Skin of body (tissue), 2 donors: ENCODE data around the gene GPR62. TPM values are rescaled to one million over a fixed set of nuclear protein-coding genes. Genes with fewer than 3 reads are reported as not detected.

Experiments used
- DNase-seq: peaks from one replicate; lab custom pipeline; 2025; lab: John Stamatoyannopoulos, UW
- total RNA-seq: library from RNA; depleted of rRNA; stranded (reverse); fragments of >200 nt; gene quantifications from one replicate; pipeline ENCODE4 v1.2.3, GENCODE V29; 2014

The GPR62 gene
- total RNA-seq, 1 donor from 2014 or later, result 0.20 TPM

- no peak for DNase-seq
Measured at GRCh38 chr3:51937611-51938450, 17.4 kb upstream of the GPR62 start.

GRCh38 chr3:51938780-51939425 is 16.3 kb upstream of the GPR62 start:
- no peak for DNase-seq

GRCh38 chr3:51940648-51941462 is 14.3 kb upstream of the GPR62 start:
- DNase-seq, result no peak

GRCh38 chr3:51941463-51941797 is 13.8 kb upstream of the GPR62 start:
- DNase-seq, result no peak

GRCh38 chr3:51941798-51942602 is 13.2 kb upstream of the GPR62 start, which contains the start of the genes PARP3 and RRP9:
Gene PARP3, plus strand, starts transcription at chr3:51942363. Its CDS starts 993 bp downstream, at chr3:51943356.
Gene RRP9, minus strand, starts transcription at chr3:51941904. Its CDS starts 37 bp downstream, at chr3:51941867.
- peak; percentile 100 for DNase-seq

GRCh38 chr3:51942603-51943450 is 12.4 kb upstream of the GPR62 start:
- DNase-seq, result no peak

GRCh38 chr3:51943451-51944391 is 11.5 kb upstream of the GPR62 start:
- no peak for DNase-seq

- no peak for DNase-seq
Measured at GRCh38 chr3:51944451-51945021, 10.6 kb upstream of the GPR62 start.

- no peak for DNase-seq
Measured at GRCh38 chr3:51945031-51945840, 9.9 kb upstream of the GPR62 start.

GRCh38 chr3:51945926-51946705 is 9.1 kb upstream of the GPR62 start:
- DNase-seq, result no peak

- DNase-seq, result no peak
Measured at GRCh38 chr3:51946796-51947195, 8.4 kb upstream of the GPR62 start.

- no peak for DNase-seq
Measured at GRCh38 chr3:51947215-51947900, 7.8 kb upstream of the GPR62 start.

GRCh38 chr3:51948016-51948580 is 7.1 kb upstream of the GPR62 start:
- no peak for DNase-seq

GRCh38 chr3:51949121-51949520 is 6.1 kb upstream of the GPR62 start:
- DNase-seq, result no peak

- DNase-seq, result no peak
Measured at GRCh38 chr3:51950899-51951298, 4.3 kb upstream of the GPR62 start.

- no peak for DNase-seq
Measured at GRCh38 chr3:51953445-51953844, 1.7 kb upstream of the GPR62 start.
